ENCODE measurements around the gene ARPC3. TPM values are rescaled to one million over a fixed set of nuclear protein-coding genes. Genes with fewer than 3 reads are reported as not detected.

The ARPC3 gene
- total and polyA plus RNA-seq, 2 experiments from 2014 or later = 356 to 411 TPM

DNA sequence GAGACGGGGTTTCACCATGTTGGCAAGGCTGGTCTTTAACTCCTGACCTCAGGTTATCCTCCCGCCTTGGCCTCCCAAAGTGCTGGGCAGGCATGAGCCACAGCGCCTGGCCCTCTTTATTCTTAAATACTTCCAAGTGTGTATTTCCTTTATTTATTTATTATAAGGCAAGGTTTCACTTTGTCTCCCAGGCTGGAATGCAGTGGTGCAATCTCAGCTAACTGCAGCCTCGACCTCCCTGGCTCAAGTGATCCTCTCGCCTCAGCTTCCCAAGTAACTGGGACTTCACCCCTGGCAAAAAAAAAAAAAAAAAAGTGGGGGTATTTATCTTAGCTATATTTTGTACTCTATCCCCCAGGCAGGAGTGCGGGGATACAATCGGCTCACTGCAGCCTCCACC lies 25.3 kb upstream of the ARPC3 start:
- Histone ChIP-seq H3K36me3 (ENCODE audit: insufficient read depth) (peaks cover 12% of the 10 kb centered on the region; the same call in 1 of the 2 replicates), H3K4me1 (ENCODE audit: insufficient read depth) (no peaks in the 10 kb centered on the region), H3F3A (replicated peaks; ENCODE audit: low read depth) (no peaks in the 10 kb centered on the region), H2AFZ (no peak overlapping the region), H3K79me2 (replicated peaks; ENCODE audit: insufficient read depth) (peaks cover 10% of the 10 kb centered on the region), H3K27me3 (ENCODE audit: insufficient read depth) (no peaks in the 10 kb centered on the region), H3K4me2 (no peak overlapping the region), H3K4me3 (no peak overlapping the region), H4K20me1 (replicated peaks; ENCODE audit: insufficient read depth) (peaks cover 4% of the 10 kb centered on the region), H3K9me2 (ENCODE audit: insufficient read depth) (no peaks in the 10 kb centered on the region), H3K27ac (ENCODE audit: low read depth) (no peak overlapping the region)
- no peak for ATAC-seq
- DNase-seq (ENCODE audit: low spot score) = no peak
- H3K9me3 Mint-ChIP-seq = no peaks in the 10 kb centered on the region
- H3K4me1 Mint-ChIP-seq = no peaks in the 10 kb centered on the region
- H3K36me3 Mint-ChIP-seq (ENCODE audit: low read depth) = peaks cover 26% of the 10 kb centered on the region; the same call in 2 of the 3 replicates
- TF ChIP-seq ZNF114 (CRISPR knock-in tag; IDR thresholded peaks at IDR 0.05) = no peak
- TF ChIP-seq EZH2phosphoT487 (IDR thresholded peaks at IDR 0.05; ENCODE audit: unreplicated experiment) = no peak
- no peak for TF ChIP-seq JUNB (IDR thresholded peaks at IDR 0.05; ENCODE audit: unreplicated experiment)
- TF ChIP-seq EZH2 (IDR thresholded peaks at IDR 0.05; ENCODE audit: low read depth, unreplicated experiment) = no peak
- TF ChIP-seq, protein P1, sequence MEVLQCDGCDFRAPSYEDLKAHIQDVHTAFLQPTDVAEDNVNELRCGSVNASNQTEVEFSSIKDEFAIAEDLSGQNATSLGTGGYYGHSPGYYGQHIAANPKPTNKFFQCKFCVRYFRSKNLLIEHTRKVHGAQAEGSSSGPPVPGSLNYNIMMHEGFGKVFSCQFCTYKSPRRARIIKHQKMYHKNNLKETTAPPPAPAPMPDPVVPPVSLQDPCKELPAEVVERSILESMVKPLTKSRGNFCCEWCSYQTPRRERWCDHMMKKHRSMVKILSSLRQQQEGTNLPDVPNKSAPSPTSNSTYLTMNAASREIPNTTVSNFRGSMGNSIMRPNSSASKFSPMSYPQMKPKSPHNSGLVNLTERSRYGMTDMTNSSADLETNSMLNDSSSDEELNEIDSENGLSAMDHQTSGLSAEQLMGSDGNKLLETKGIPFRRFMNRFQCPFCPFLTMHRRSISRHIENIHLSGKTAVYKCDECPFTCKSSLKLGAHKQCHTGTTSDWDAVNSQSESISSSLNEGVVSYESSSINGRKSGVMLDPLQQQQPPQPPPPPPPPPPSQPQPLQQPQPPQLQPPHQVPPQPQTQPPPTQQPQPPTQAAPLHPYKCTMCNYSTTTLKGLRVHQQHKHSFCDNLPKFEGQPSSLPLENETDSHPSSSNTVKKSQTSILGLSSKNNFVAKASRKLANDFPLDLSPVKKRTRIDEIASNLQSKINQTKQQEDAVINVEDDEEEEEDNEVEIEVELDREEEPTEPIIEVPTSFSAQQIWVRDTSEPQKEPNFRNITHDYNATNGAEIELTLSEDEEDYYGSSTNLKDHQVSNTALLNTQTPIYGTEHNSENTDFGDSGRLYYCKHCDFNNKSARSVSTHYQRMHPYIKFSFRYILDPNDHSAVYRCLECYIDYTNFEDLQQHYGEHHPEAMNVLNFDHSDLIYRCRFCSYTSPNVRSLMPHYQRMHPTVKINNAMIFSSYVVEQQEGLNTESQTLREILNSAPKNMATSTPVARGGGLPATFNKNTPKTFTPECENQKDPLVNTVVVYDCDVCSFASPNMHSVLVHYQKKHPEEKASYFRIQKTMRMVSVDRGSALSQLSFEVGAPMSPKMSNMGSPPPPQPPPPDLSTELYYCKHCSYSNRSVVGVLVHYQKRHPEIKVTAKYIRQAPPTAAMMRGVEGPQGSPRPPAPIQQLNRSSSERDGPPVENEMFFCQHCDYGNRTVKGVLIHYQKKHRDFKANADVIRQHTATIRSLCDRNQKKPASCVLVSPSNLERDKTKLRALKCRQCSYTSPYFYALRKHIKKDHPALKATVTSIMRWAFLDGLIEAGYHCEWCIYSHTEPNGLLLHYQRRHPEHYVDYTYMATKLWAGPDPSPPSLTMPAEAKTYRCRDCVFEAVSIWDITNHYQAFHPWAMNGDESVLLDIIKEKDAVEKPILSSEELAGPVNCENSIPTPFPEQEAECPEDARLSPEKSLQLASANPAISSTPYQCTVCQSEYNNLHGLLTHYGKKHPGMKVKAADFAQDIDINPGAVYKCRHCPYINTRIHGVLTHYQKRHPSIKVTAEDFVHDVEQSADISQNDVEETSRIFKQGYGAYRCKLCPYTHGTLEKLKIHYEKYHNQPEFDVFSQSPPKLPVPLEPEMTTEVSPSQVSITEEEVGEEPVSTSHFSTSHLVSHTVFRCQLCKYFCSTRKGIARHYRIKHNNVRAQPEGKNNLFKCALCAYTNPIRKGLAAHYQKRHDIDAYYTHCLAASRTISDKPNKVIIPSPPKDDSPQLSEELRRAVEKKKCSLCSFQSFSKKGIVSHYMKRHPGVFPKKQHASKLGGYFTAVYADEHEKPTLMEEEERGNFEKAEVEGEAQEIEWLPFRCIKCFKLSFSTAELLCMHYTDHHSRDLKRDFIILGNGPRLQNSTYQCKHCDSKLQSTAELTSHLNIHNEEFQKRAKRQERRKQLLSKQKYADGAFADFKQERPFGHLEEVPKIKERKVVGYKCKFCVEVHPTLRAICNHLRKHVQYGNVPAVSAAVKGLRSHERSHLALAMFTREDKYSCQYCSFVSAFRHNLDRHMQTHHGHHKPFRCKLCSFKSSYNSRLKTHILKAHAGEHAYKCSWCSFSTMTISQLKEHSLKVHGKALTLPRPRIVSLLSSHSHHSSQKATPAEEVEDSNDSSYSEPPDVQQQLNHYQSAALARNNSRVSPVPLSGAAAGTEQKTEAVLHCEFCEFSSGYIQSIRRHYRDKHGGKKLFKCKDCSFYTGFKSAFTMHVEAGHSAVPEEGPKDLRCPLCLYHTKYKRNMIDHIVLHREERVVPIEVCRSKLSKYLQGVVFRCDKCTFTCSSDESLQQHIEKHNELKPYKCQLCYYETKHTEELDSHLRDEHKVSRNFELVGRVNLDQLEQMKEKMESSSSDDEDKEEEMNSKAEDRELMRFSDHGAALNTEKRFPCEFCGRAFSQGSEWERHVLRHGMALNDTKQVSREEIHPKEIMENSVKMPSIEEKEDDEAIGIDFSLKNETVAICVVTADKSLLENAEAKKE (CRISPR knock-in tag; IDR thresholded peaks at IDR 0.05) = no peak
- TF ChIP-seq, protein P2, sequence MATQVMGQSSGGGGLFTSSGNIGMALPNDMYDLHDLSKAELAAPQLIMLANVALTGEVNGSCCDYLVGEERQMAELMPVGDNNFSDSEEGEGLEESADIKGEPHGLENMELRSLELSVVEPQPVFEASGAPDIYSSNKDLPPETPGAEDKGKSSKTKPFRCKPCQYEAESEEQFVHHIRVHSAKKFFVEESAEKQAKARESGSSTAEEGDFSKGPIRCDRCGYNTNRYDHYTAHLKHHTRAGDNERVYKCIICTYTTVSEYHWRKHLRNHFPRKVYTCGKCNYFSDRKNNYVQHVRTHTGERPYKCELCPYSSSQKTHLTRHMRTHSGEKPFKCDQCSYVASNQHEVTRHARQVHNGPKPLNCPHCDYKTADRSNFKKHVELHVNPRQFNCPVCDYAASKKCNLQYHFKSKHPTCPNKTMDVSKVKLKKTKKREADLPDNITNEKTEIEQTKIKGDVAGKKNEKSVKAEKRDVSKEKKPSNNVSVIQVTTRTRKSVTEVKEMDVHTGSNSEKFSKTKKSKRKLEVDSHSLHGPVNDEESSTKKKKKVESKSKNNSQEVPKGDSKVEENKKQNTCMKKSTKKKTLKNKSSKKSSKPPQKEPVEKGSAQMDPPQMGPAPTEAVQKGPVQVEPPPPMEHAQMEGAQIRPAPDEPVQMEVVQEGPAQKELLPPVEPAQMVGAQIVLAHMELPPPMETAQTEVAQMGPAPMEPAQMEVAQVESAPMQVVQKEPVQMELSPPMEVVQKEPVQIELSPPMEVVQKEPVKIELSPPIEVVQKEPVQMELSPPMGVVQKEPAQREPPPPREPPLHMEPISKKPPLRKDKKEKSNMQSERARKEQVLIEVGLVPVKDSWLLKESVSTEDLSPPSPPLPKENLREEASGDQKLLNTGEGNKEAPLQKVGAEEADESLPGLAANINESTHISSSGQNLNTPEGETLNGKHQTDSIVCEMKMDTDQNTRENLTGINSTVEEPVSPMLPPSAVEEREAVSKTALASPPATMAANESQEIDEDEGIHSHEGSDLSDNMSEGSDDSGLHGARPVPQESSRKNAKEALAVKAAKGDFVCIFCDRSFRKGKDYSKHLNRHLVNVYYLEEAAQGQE (IDR thresholded peaks at IDR 0.05; ENCODE audit: unreplicated experiment) = no peak
- no peak for TF ChIP-seq CREB1 (CRISPR knock-in tag; IDR thresholded peaks at IDR 0.05; ENCODE audit: low read depth)
- no peak for TF ChIP-seq ZNF331 (CRISPR knock-in tag; IDR thresholded peaks at IDR 0.05; ENCODE audit: low read depth)
- TF ChIP-seq STAT1 (IDR thresholded peaks at IDR 0.05; ENCODE audit: unreplicated experiment) = no peak
- TF ChIP-seq NANOG (IDR thresholded peaks at IDR 0.05; ENCODE audit: borderline replicate concordance) = no peak
- TF ChIP-seq, protein P3, sequence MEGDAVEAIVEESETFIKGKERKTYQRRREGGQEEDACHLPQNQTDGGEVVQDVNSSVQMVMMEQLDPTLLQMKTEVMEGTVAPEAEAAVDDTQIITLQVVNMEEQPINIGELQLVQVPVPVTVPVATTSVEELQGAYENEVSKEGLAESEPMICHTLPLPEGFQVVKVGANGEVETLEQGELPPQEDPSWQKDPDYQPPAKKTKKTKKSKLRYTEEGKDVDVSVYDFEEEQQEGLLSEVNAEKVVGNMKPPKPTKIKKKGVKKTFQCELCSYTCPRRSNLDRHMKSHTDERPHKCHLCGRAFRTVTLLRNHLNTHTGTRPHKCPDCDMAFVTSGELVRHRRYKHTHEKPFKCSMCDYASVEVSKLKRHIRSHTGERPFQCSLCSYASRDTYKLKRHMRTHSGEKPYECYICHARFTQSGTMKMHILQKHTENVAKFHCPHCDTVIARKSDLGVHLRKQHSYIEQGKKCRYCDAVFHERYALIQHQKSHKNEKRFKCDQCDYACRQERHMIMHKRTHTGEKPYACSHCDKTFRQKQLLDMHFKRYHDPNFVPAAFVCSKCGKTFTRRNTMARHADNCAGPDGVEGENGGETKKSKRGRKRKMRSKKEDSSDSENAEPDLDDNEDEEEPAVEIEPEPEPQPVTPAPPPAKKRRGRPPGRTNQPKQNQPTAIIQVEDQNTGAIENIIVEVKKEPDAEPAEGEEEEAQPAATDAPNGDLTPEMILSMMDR (conservative IDR thresholded peaks at IDR 0.05; ENCODE audit: low read depth in 2 of 2) = no peak
- TF ChIP-seq POLR2AphosphoS5 (IDR thresholded peaks at IDR 0.05; ENCODE audit: low read depth) = no peak
- TF ChIP-seq, protein P4, sequence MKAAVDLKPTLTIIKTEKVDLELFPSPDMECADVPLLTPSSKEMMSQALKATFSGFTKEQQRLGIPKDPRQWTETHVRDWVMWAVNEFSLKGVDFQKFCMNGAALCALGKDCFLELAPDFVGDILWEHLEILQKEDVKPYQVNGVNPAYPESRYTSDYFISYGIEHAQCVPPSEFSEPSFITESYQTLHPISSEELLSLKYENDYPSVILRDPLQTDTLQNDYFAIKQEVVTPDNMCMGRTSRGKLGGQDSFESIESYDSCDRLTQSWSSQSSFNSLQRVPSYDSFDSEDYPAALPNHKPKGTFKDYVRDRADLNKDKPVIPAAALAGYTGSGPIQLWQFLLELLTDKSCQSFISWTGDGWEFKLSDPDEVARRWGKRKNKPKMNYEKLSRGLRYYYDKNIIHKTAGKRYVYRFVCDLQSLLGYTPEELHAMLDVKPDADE (IDR thresholded peaks at IDR 0.05) = no peak
- H3K4me3 Mint-ChIP-seq = no peak overlapping the region
- no peaks in the 10 kb centered on the region for H3K27me3 Mint-ChIP-seq (ENCODE audit: insufficient read depth, low read depth, poor library complexity)
- H3K27ac Mint-ChIP-seq = no peak overlapping the region

Measured in GM23338 (cell line).